ENCODE measurements around the gene SURF2.
A peak's percentile ranks its signal among the peaks of the same experiment; 100 is the strongest.
"Not testable (repeated sequence)": the region's sequence is repeated elsewhere in the genome, so short reads cannot be mapped to it uniquely, and the experiment has no call there.

SURF2 gene

DNA sequence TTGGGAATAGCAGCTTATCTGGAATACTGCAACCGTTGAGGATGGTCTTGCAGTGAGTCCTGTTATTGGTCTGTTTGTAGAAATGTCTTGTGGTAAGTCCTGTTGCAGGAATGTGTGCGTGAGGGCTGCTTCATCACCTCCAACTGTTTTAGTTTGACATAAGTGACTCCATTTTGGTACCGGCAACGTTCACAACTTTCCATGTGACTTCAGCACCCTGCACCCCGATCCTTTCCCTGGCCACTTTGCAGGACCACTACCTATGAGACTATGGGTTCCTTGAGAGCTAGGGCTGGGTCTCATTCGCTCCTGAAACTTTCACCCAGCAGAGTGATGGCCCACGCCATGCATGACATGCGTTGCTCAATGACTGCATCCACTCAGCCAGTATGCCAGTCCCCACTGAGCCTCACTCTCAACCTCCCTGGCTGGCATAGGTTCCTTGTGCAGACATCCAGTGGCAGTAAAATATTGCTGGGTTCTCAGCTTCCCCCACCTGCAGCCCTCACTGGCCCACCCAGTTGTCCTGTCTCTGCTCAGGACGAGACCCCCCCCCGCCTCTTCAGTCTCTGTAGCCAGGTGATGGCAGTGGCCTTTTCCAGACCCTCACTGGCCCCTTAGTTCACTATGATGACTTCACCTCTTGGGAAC, 28.4 kb upstream of the SURF2 start:
- Histone ChIP-seq H3K4me2 (ENCODE audit: low read length) (no peak overlapping the region), H3K4me3 (ENCODE audit: low read length) (no peak overlapping the region), H3K4me1 (ENCODE audit: control insufficient read depth, insufficient read depth, low read length) (no peaks in the 10 kb centered on the region), H3K27me3 (ENCODE audit: control insufficient read depth, insufficient read depth, low read length) (no peaks in the 10 kb centered on the region), H3K9me3 (replicated peaks; ENCODE audit: low read length) (no peaks in the 10 kb centered on the region), H3K9ac (ENCODE audit: low read depth, low read length) (no peak overlapping the region), H3K36me3 (ENCODE audit: insufficient read depth, low read length) (peaks cover 28% of the 10 kb centered on the region)

DNA sequence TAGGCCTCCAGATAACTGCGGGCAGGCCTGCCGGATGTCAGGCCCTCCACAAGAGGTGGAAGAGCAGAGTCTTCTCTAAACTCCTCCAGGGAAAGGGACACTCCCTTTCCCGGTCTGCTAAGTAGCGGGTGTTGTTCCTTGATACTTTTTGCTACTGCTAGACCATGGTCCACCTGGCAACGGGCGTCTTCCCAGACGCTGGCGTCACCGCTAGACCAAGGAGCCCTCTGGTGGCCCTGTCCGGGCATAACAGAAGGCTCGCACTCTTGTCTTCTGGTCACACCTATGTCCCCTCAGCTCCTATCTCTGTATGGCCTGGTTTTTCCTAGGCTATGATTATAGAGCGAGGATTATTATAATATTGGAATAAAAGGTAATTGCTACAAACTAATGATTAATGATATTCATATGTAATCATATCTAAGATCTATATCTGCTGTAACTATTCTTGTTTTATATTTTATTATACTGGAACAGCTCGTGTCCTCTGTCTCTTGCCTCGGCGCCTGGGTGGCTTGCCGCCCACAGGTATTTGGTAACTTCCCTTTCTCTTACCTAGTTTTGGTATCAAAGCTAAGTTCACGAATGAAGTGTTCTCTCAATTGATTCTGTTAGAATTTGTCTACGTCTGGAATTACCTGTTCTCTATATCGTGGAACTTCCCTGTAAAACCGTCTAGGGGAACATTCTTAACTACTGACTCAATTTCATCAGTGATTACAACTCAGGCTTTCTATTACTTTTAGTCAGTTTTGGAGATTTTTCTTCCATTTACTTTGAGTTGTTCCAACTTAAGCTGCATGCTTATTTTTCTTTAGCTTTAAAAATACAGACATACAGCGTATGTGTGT, 26.8 kb upstream of the SURF2 start:
- H3K9ac ChIP-seq (ENCODE audit: low read depth, low read length); H3K4me2 ChIP-seq (ENCODE audit: low read length); H3K27me3 ChIP-seq (ENCODE audit: control insufficient read depth, insufficient read depth, low read length); H3K4me3 ChIP-seq (ENCODE audit: low read length); H3K4me1 ChIP-seq (ENCODE audit: control insufficient read depth, insufficient read depth, low read length); H3K9me3 ChIP-seq (replicated peaks; ENCODE audit: low read length): not testable (repeated sequence)
- peaks cover 43% of the 10 kb centered on the region for H3K36me3 ChIP-seq (ENCODE audit: insufficient read depth, low read length)

GRCh38 chr9:133331221-133331620, 25.1 kb upstream of the SURF2 start:
- H3K27me3 ChIP-seq (ENCODE audit: control insufficient read depth, insufficient read depth, low read length): no peaks in the 10 kb centered on the region
- H3K36me3 ChIP-seq (ENCODE audit: insufficient read depth, low read length): peaks cover 43% of the 10 kb centered on the region
- no peak overlapping the region for H3K9ac ChIP-seq (ENCODE audit: low read depth, low read length)

GRCh38 chr9:133331641-133332380, 24.5 kb upstream of the SURF2 start:
- Histone ChIP-seq H3K9me3 (replicated peaks; ENCODE audit: low read length) (no peaks in the 10 kb centered on the region), H3K4me3 (ENCODE audit: low read length) (no peak overlapping the region), H3K9ac (ENCODE audit: low read depth, low read length) (no peak overlapping the region), H3K27me3 (ENCODE audit: control insufficient read depth, insufficient read depth, low read length) (no peaks in the 10 kb centered on the region), H3K36me3 (ENCODE audit: insufficient read depth, low read length) (peaks cover 43% of the 10 kb centered on the region), H3K4me2 (ENCODE audit: low read length) (no peak overlapping the region), H3K4me1 (ENCODE audit: control insufficient read depth, insufficient read depth, low read length) (peaks cover 13% of the 10 kb centered on the region)

More at GRCh38 chr9:133331221-133331620, 25.1 kb upstream of the SURF2 start:
- Histone ChIP-seq H3K9me3 (replicated peaks; ENCODE audit: low read length) (no peaks in the 10 kb centered on the region), H3K4me2 (ENCODE audit: low read length) (no peak overlapping the region), H3K4me1 (ENCODE audit: control insufficient read depth, insufficient read depth, low read length) (peaks cover 8% of the 10 kb centered on the region), H3K4me3 (ENCODE audit: low read length) (no peak overlapping the region)

DNA sequence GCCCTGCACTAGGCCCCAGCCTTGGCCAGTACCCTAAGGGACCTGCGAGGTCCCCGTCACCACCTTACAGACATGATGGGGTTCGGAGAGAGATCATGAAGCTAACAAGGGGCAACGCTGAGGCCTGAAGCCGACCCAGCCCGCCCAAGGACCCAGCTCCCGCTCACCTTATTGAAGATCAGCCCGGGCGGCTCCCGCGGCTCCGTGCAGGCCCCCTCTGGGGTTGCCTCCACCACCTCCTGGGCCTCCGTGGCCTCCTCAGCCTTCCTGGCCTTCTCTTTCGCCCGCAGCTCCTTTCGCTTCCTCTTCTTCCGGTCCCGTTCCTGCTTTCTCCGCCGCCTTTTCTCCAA, 24.0 kb upstream of the SURF2 start:
- peaks cover 13% of the 10 kb centered on the region for H3K4me1 ChIP-seq (ENCODE audit: control insufficient read depth, insufficient read depth, low read length)
- H3K36me3 ChIP-seq (ENCODE audit: insufficient read depth, low read length): peaks cover 43% of the 10 kb centered on the region
- no peak overlapping the region for H3K4me2 ChIP-seq (ENCODE audit: low read length)
- no peaks in the 10 kb centered on the region for H3K9me3 ChIP-seq (replicated peaks; ENCODE audit: low read length)
- H3K27me3 ChIP-seq (ENCODE audit: control insufficient read depth, insufficient read depth, low read length): no peaks in the 10 kb centered on the region
- H3K9ac ChIP-seq (ENCODE audit: low read depth, low read length): no peak overlapping the region
- no peak overlapping the region for H3K4me3 ChIP-seq (ENCODE audit: low read length)

GRCh38 chr9:133333011-133333410, 23.3 kb upstream of the SURF2 start:
- Histone ChIP-seq H3K4me2 (ENCODE audit: low read length) (no peak overlapping the region), H3K9me3 (replicated peaks; ENCODE audit: low read length) (no peaks in the 10 kb centered on the region), H3K4me1 (ENCODE audit: control insufficient read depth, insufficient read depth, low read length) (peaks cover 13% of the 10 kb centered on the region), H3K9ac (ENCODE audit: low read depth, low read length) (no peak overlapping the region), H3K36me3 (ENCODE audit: insufficient read depth, low read length) (peaks cover 43% of the 10 kb centered on the region), H3K4me3 (ENCODE audit: low read length) (no peak overlapping the region), H3K27me3 (ENCODE audit: control insufficient read depth, insufficient read depth, low read length) (no peaks in the 10 kb centered on the region)

DNA sequence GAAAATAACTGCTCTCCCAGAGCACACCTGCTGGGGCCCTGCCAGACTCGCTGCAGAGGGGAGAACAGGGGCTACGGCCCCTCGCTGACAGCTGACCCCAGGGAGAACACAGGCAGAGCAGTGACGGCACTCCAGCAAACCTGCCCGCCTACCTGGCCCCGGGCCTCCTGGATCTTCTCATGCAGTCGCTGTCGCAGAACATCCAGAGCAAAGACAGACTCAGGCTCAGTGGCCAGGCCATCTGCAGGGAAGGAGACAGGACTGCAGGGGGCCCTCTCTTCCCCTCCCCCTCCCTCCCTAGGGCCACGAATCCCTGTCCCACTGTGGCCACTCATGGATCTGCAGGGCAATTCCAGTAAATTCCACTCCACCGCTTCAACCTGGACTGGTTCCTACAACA, 22.8 kb upstream of the SURF2 start:
- Histone ChIP-seq H3K4me3 (ENCODE audit: low read length) (no peak overlapping the region), H3K4me1 (ENCODE audit: control insufficient read depth, insufficient read depth, low read length) (peaks cover 13% of the 10 kb centered on the region), H3K36me3 (ENCODE audit: insufficient read depth, low read length) (peaks cover 43% of the 10 kb centered on the region), H3K4me2 (ENCODE audit: low read length) (no peak overlapping the region), H3K27me3 (ENCODE audit: control insufficient read depth, insufficient read depth, low read length) (no peaks in the 10 kb centered on the region), H3K9ac (ENCODE audit: low read depth, low read length) (no peak overlapping the region), H3K9me3 (replicated peaks; ENCODE audit: low read length) (no peaks in the 10 kb centered on the region)

DNA sequence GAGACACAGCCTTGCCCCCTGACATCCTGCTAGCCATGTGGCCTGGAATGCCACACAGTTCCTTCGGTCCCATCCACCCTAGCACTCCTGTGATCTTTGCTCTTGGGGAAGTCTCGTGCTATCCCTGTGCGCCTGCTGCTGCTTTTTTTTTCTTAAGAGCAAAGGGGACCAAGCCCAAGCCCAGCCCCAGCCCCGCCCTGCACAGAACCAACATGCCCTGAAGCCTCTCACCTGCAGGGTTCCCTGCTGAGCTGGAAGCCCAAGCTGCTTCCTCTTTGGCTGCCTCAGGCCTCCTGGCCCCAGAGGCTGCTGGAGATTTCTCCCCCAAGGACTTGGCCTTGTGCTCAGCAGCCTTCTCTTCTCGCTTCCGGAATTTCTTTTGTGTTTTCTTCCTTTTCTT, 22.2 kb upstream of the SURF2 start:
- peaks cover 46% of the 10 kb centered on the region for H3K36me3 ChIP-seq (ENCODE audit: insufficient read depth, low read length)
- H3K9me3 ChIP-seq (replicated peaks; ENCODE audit: low read length): no peaks in the 10 kb centered on the region
- H3K9ac ChIP-seq (ENCODE audit: low read depth, low read length): no peak overlapping the region
- peak overlapping the region; percentile 97 for H3K4me2 ChIP-seq (ENCODE audit: low read length)
- H3K4me3 ChIP-seq (ENCODE audit: low read length): no peak overlapping the region
- H3K4me1 ChIP-seq (ENCODE audit: control insufficient read depth, insufficient read depth, low read length): peaks cover 13% of the 10 kb centered on the region
- H3K27me3 ChIP-seq (ENCODE audit: control insufficient read depth, insufficient read depth, low read length): no peaks in the 10 kb centered on the region

DNA sequence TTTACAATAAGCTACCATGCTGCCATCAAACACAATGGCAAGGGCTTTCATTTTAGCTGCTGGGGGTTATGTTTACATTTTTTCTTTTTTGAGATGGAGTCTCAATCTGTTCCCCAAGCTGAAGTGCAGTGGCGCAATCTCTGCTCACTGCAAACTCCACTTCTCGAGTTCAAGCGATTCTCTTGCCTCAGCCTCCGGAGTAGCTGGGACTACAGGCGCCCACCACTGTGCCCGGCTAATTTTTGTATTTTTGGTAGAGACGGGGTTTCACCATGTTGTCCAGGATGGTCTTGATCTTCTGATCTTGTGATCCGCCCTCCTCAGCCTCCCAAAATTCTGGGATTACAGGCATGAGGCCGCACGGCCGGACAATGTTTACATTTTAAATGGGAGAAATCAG, 21.5 kb upstream of the SURF2 start:
- not testable (repeated sequence) for H3K27me3 ChIP-seq (ENCODE audit: control insufficient read depth, insufficient read depth, low read length); H3K9me3 ChIP-seq (replicated peaks; ENCODE audit: low read length)
- Histone ChIP-seq H3K4me1 (ENCODE audit: control insufficient read depth, insufficient read depth, low read length) (peaks cover 13% of the 10 kb centered on the region), H3K4me2 (ENCODE audit: low read length) (peak overlapping the region; percentile 97), H3K4me3 (ENCODE audit: low read length) (peak overlapping the region; percentile 84), H3K9ac (ENCODE audit: low read depth, low read length) (peak overlapping the region; percentile 86), H3K36me3 (ENCODE audit: insufficient read depth, low read length) (peaks cover 49% of the 10 kb centered on the region)

DNA sequence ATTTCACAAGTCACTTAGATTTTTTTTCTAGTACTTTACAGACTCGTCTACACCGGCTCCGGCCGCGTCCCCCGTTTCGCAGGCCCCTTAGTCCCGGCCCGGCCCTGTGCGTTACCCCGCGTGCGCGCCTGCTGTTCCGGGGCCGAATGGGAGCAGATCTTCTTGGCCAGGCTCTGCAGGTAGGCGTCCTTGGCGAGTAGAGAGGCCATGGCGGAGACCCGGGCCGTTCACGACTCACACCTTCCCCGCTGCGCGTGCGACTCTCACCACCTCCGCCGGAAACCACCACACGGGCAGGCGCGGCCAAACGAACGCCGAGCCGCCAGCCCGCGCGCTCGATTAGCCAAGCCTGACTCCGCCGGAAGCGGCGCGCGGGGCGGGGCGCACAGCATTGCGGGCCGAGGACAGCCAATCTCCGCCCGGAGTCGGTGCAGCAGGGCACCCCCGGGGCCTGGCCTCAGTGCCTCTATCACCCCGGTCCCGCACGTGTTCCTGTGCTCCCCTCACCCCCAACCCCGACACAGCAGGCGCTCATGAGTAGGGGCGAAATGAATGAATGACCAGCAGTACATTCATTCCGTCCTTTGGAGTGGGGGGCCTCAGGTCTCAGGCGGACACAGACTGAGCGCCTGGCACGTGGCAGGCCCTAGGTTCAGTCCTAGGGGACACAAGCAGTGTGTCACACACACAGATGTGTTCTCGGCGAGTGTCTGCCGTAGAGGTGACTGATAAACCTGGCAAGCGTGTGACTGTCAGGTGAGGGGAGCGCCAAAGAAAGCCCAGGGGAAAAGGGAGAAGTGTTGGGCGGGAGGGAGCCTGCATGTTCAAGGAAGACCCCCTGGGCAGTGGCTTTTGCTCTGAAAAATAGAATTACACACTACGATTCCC, 20.2 kb upstream of the SURF2 start, which contains the start of gene SURF6:
SURF6 (minus strand) TSS at position 265 of the 888 bp plus-strand sequence; CDS start at position 209, 56 bp downstream.
- no peaks in the 10 kb centered on the region for H3K9me3 ChIP-seq (replicated peaks; ENCODE audit: low read length)
- peaks cover 52% of the 10 kb centered on the region for H3K36me3 ChIP-seq (ENCODE audit: insufficient read depth, low read length)
- H3K27me3 ChIP-seq (ENCODE audit: control insufficient read depth, insufficient read depth, low read length): no peaks in the 10 kb centered on the region
- H3K4me1 ChIP-seq (ENCODE audit: control insufficient read depth, insufficient read depth, low read length): peaks cover 13% of the 10 kb centered on the region
- peak within 1 kb of the TSS; percentile 84 for H3K4me3 ChIP-seq (ENCODE audit: low read length)
- peak within 1 kb of the TSS; percentile 86 for H3K9ac ChIP-seq (ENCODE audit: low read depth, low read length)
- peak within 1 kb of the TSS; percentile 97 for H3K4me2 ChIP-seq (ENCODE audit: low read length)

- H3K9ac ChIP-seq (ENCODE audit: low read depth, low read length): no peak overlapping the region
- no peak overlapping the region for H3K4me2 ChIP-seq (ENCODE audit: low read length)
- H3K27me3 ChIP-seq (ENCODE audit: control insufficient read depth, insufficient read depth, low read length): no peaks in the 10 kb centered on the region
- no peaks in the 10 kb centered on the region for H3K9me3 ChIP-seq (replicated peaks; ENCODE audit: low read length)
- no peak overlapping the region for H3K4me3 ChIP-seq (ENCODE audit: low read length)
- peaks cover 50% of the 10 kb centered on the region for H3K36me3 ChIP-seq (ENCODE audit: insufficient read depth, low read length)
- peaks cover 10% of the 10 kb centered on the region for H3K4me1 ChIP-seq (ENCODE audit: control insufficient read depth, insufficient read depth, low read length)
Observed at GRCh38 chr9:133339641-133340040, 16.7 kb upstream of the SURF2 start.
